Muscle of leg (tissue), 11 donors: ENCODE measurements around the gene SLC20A1. TPM values are rescaled to one million over a fixed set of nuclear protein-coding genes. Genes with fewer than 3 reads are reported as not detected.

Experiments used
- DNase-seq: peaks from one replicate; pipeline ENCODE4 v3.0.0; 2013
- H3K27ac ChIP-seq: one replicate; pipeline ENCODE4 v1.5.1; 2013; ENCODE audit warnings: mild to moderate bottlenecking, low read length, control low read depth
- H3K27me3 ChIP-seq: one replicate; pipeline ENCODE4 v1.6.1; 2013; ENCODE audit warnings: low read length; ENCODE audit not compliant: control insufficient read depth, insufficient read depth
- H3K36me3 ChIP-seq: one replicate; pipeline ENCODE4 v1.6.1; 2013; ENCODE audit warnings: low read length; ENCODE audit not compliant: control insufficient read depth, insufficient read depth
- H3K4me1 ChIP-seq: one replicate; pipeline ENCODE4 v1.6.1; 2013; ENCODE audit warnings: low read length; ENCODE audit not compliant: control insufficient read depth, insufficient read depth
- H3K4me3 ChIP-seq: one replicate; pipeline ENCODE4 v1.5.1; 2013; ENCODE audit warnings: low read length, control low read depth
- H3K9me3 ChIP-seq: replicated peaks from 2 replicates; pipeline ENCODE4 v1.6.1; 2013; ENCODE audit warnings: low read depth, low read length; ENCODE audit not compliant: control insufficient read depth
- WGBS: methylation state at CpG from one replicate; pipeline ENCODE4 v1.1.5; 2013; ENCODE audit warnings: missing lambda C conversion rate; ENCODE audit not compliant: insufficient coverage; 5-methylcytosine and 5-hydroxymethylcytosine counted together
- polyA plus RNA-seq, 8 donors: library from polyadenylated mRNA; unstranded; fragments of 120-200 nt; gene quantifications; one replicate each; pipeline versions ENCODE4 v1.2.1 to v1.2.3, GENCODE V29; 2013; ENCODE audit warnings: inconsistent platforms in 1 of 8, low replicate concordance in 1 of 8; ENCODE audit not compliant: insufficient read length in 8 of 8, insufficient read depth in 1 of 8
- total RNA-seq: library from RNA; stranded (reverse); fragments of 120-200 nt; gene quantifications from one replicate; pipeline ENCODE4 v1.2.4, GENCODE V29; 2013

The SLC20A1 gene
- total and polyA plus RNA-seq, 9 donors = 17.6 to 27.6 (median 21.5) TPM

- H3K27ac ChIP-seq = peak overlapping the region; percentile 21
- peak; percentile 68 for DNase-seq
- no peak overlapping the region for H3K4me3 ChIP-seq
Observed at GRCh38 chr2:112674229-112674628, 28.5 kb downstream of the SLC20A1 start.

GRCh38 chr2:112679484-112679883 is 33.7 kb downstream of the SLC20A1 start:
- no peak overlapping the region for H3K27ac ChIP-seq
- peak; percentile 47 for DNase-seq
- no peaks in the 10 kb centered on the region for H3K9me3 ChIP-seq
- no peaks in the 10 kb centered on the region for H3K36me3 ChIP-seq
- no peaks in the 10 kb centered on the region for H3K27me3 ChIP-seq
- no peak overlapping the region for H3K4me3 ChIP-seq
- no CpG with 5 or more reads among the region's 3 CpGs for WGBS
- H3K4me1 ChIP-seq = peaks cover 6% of the 10 kb centered on the region

More at GRCh38 chr2:112674229-112674628, 28.5 kb downstream of the SLC20A1 start:
- H3K9me3 ChIP-seq = no peaks in the 10 kb centered on the region
- no peaks in the 10 kb centered on the region for H3K27me3 ChIP-seq
- WGBS = 30% methylated on average over 2 of the region's 12 CpGs
- H3K36me3 ChIP-seq = no peaks in the 10 kb centered on the region
- no peaks in the 10 kb centered on the region for H3K4me1 ChIP-seq

- Histone ChIP-seq H3K4me1 (peaks cover 8% of the 10 kb centered on the region), H3K27me3 (no peaks in the 10 kb centered on the region), H3K4me3 (no peak overlapping the region), H3K36me3 (no peaks in the 10 kb centered on the region), H3K27ac (no peak overlapping the region), H3K9me3 (no peaks in the 10 kb centered on the region)
- 38% methylated on average over 3 of the region's 5 CpGs for WGBS
- peak; percentile 56 for DNase-seq
Observed at GRCh38 chr2:112680666-112681101, 34.9 kb downstream of the SLC20A1 start.

GRCh38 chr2:112682101-112682500 is 36.4 kb downstream of the SLC20A1 start:
- no peaks in the 10 kb centered on the region for H3K36me3 ChIP-seq
- H3K27me3 ChIP-seq = no peaks in the 10 kb centered on the region
- no peak for DNase-seq
- H3K4me3 ChIP-seq = no peak overlapping the region
- H3K4me1 ChIP-seq = peaks cover 8% of the 10 kb centered on the region
- H3K9me3 ChIP-seq = no peaks in the 10 kb centered on the region
- WGBS = 76% methylated on average over 6 of the region's 7 CpGs
- H3K27ac ChIP-seq = no peak overlapping the region

GRCh38 chr2:112683550-112684414 is 38.0 kb downstream of the SLC20A1 start:
- no peaks in the 10 kb centered on the region for H3K36me3 ChIP-seq
- H3K4me1 ChIP-seq = peaks cover 8% of the 10 kb centered on the region
- DNase-seq = no peak

GRCh38 chr2:112684415-112684775 is 38.7 kb downstream of the SLC20A1 start:
- Histone ChIP-seq H3K27ac (no peak overlapping the region), H3K27me3 (peaks cover 2% of the 10 kb centered on the region), H3K36me3 (no peaks in the 10 kb centered on the region), H3K4me1 (peaks cover 8% of the 10 kb centered on the region), H3K9me3 (no peaks in the 10 kb centered on the region), H3K4me3 (no peak overlapping the region)
- no peak for DNase-seq
- WGBS = no CpG with 5 or more reads among the region's 3 CpGs

More at GRCh38 chr2:112683550-112684414, 38.0 kb downstream of the SLC20A1 start:
- Histone ChIP-seq H3K9me3 (no peaks in the 10 kb centered on the region), H3K27ac (no peak overlapping the region), H3K4me3 (no peak overlapping the region), H3K27me3 (no peaks in the 10 kb centered on the region)
- 76% methylated on average over 10 of the region's 12 CpGs for WGBS

- Histone ChIP-seq H3K4me3 (no peak overlapping the region), H3K27ac (no peak overlapping the region), H3K27me3 (peaks cover 2% of the 10 kb centered on the region), H3K36me3 (no peaks in the 10 kb centered on the region), H3K4me1 (peaks cover 8% of the 10 kb centered on the region), H3K9me3 (no peaks in the 10 kb centered on the region)
- WGBS = 0% methylated on average over 1 of the region's 4 CpGs
- DNase-seq = no peak
Observed at GRCh38 chr2:112685271-112685884, 39.6 kb downstream of the SLC20A1 start.

- peaks cover 8% of the 10 kb centered on the region for H3K4me1 ChIP-seq
- DNase-seq = peak; percentile 50
- H3K27me3 ChIP-seq = peaks cover 2% of the 10 kb centered on the region
- no peaks in the 10 kb centered on the region for H3K9me3 ChIP-seq
- WGBS = 48% methylated on average over 11 of the region's 15 CpGs
- H3K27ac ChIP-seq = no peak overlapping the region
- H3K36me3 ChIP-seq = no peaks in the 10 kb centered on the region
- H3K4me3 ChIP-seq = no peak overlapping the region
Observed at GRCh38 chr2:112686348-112687217, 40.8 kb downstream of the SLC20A1 start.

- 68% methylated on average over 3 of the region's 6 CpGs for WGBS
- H3K27me3 ChIP-seq = peaks cover 2% of the 10 kb centered on the region
- no peaks in the 10 kb centered on the region for H3K36me3 ChIP-seq
- H3K4me1 ChIP-seq = peaks cover 8% of the 10 kb centered on the region
- DNase-seq = no peak
- H3K4me3 ChIP-seq = no peak overlapping the region
- H3K27ac ChIP-seq = no peak overlapping the region
- no peaks in the 10 kb centered on the region for H3K9me3 ChIP-seq
Observed at GRCh38 chr2:112687522-112687921, 41.8 kb downstream of the SLC20A1 start.
